MM.1S (cell line): ENCODE results near the gene ZNF333.
"Not testable (repeated sequence)": the region's sequence is repeated elsewhere in the genome, so short reads cannot be mapped to it uniquely, and the experiment has no call there.

Experiments
- DNase-seq: peaks from one replicate; pipeline ENCODE4 v3.0.0-alpha.2; 2015
- H2AFZ ChIP-seq: fragments of 300-600 bp; sonication (generic); 2 replicates; pipeline ENCODE4 v1.6.0; 2016; ENCODE audit warnings: antibody characterized with exemption, low read length
- H3F3A ChIP-seq: fragments of 300-600 bp; sonication (generic); 2 replicates; pipeline ENCODE4 v1.6.1; 2016; ENCODE audit warnings: mild to moderate bottlenecking, antibody characterized with exemption, low read length, moderate library complexity, mixed read lengths; ENCODE audit not compliant: insufficient read depth
- H3K27ac ChIP-seq: fragments of 300-600 bp; sonication (generic); 2 replicates; pipeline ENCODE4 v1.5.1; 2016; ENCODE audit warnings: mild to moderate bottlenecking, low read length
- H3K27me3 ChIP-seq: fragments of 300-600 bp; sonication (generic); replicated peaks from 2 replicates; pipeline ENCODE4 v1.6.0; 2016; ENCODE audit warnings: low read length; ENCODE audit not compliant: insufficient read depth
- H3K36me3 ChIP-seq: fragments of 300-600 bp; sonication (generic); replicated peaks from 2 replicates; pipeline ENCODE4 v1.6.1; 2016; ENCODE audit warnings: mild to moderate bottlenecking, low read length, mixed read lengths; ENCODE audit not compliant: insufficient read depth
- H3K4me1 ChIP-seq: fragments of 300-600 bp; sonication (generic); 2 replicates; pipeline ENCODE4 v1.6.1; 2016; ENCODE audit warnings: low read length, mixed read lengths
- H3K4me2 ChIP-seq: fragments of 300-600 bp; sonication (generic); 2 replicates; pipeline ENCODE4 v1.6.0; 2016; ENCODE audit warnings: low read depth, low read length
- H3K4me3 ChIP-seq: fragments of 300-600 bp; sonication (generic); 2 replicates; pipeline ENCODE4 v1.5.1; 2016; ENCODE audit warnings: low read length, mixed read lengths
- H3K79me2 ChIP-seq: fragments of 300-600 bp; sonication (generic); 2 replicates; pipeline ENCODE4 v1.6.1; 2016; ENCODE audit warnings: mixed run types, low read length, mixed read lengths
- H3K9ac ChIP-seq: fragments of 300-600 bp; sonication (generic); 2 replicates; pipeline ENCODE4 v1.6.1; 2016; ENCODE audit warnings: low read length, mixed read lengths
- H3K9me2 ChIP-seq: fragments of 300-600 bp; sonication (generic); replicated peaks from 2 replicates; pipeline ENCODE4 v1.6.1; 2016; ENCODE audit warnings: mild to moderate bottlenecking, low read length, mixed read lengths; ENCODE audit not compliant: insufficient read depth
- H3K9me3 ChIP-seq: fragments of 300-600 bp; sonication (generic); replicated peaks from 2 replicates; pipeline ENCODE4 v1.6.1; 2016; ENCODE audit warnings: mild to moderate bottlenecking, low read length, mixed read lengths; ENCODE audit not compliant: insufficient read depth
- H4K20me1 ChIP-seq: fragments of 300-600 bp; sonication (generic); 2 replicates; pipeline ENCODE4 v1.6.1; 2016; ENCODE audit warnings: mild to moderate bottlenecking, low read length, moderate library complexity, mixed read lengths; ENCODE audit not compliant: insufficient read depth
- CTCF ChIP-seq: fragments of 300-600 bp; sonication (generic); IDR thresholded peaks from 2 replicates; pipeline ENCODE4 v1.5.1; 2016; ENCODE audit warnings: antibody characterized with exemption, low read length, mixed read lengths
- EZH2 ChIP-seq: fragments of 300-600 bp; sonication (generic); optimal IDR thresholded peaks from 2 replicates; pipeline ENCODE3; 2017; ENCODE audit warnings: low read depth, mild to moderate bottlenecking, antibody characterized with exemption, low read length, mixed read lengths
- EZH2phosphoT487 ChIP-seq: fragments of 300-600 bp; sonication (generic); IDR thresholded peaks from 2 replicates; pipeline ENCODE4 v1.6.1; 2018; ENCODE audit warnings: antibody characterized with exemption, low read length

Gene ZNF333

GRCh38 chr19:14775869-14776586, 86.2 kb downstream of the ZNF333 start:
- no peaks in the 10 kb centered on the region for H4K20me1 ChIP-seq
- no peak overlapping the region for H3K4me2 ChIP-seq
- no peak overlapping the region for H3K9ac ChIP-seq
- no peaks in the 10 kb centered on the region for H3F3A ChIP-seq
- no peak overlapping the region for H2AFZ ChIP-seq
- TF ChIP-seq CTCF (no peak), EZH2phosphoT487 (no peak), EZH2 (no peak)
- H3K9me2 ChIP-seq, result no peaks in the 10 kb centered on the region
- H3K79me2 ChIP-seq, result no peaks in the 10 kb centered on the region
- peaks cover 38% of the 10 kb centered on the region for H3K27me3 ChIP-seq
- no peaks in the 10 kb centered on the region for H3K4me1 ChIP-seq
- no peaks in the 10 kb centered on the region for H3K36me3 ChIP-seq
- H3K9me3 ChIP-seq, result no peaks in the 10 kb centered on the region
- no peak overlapping the region for H3K4me3 ChIP-seq
- no peak for DNase-seq
- H3K27ac ChIP-seq, result no peak overlapping the region

- H3K79me2 ChIP-seq, H3K9me3 ChIP-seq, H3K9ac ChIP-seq, H3K36me3 ChIP-seq, DNase-seq, H2AFZ ChIP-seq, H3K4me3 ChIP-seq, H4K20me1 ChIP-seq, H3F3A ChIP-seq, H3K4me2 ChIP-seq, H3K4me1 ChIP-seq, H3K9me2 ChIP-seq, H3K27ac ChIP-seq: not testable (repeated sequence)
- peaks cover 40% of the 10 kb centered on the region for H3K27me3 ChIP-seq
Observed at GRCh38 chr19:14777645-14778044, 87.8 kb downstream of the ZNF333 start.

GRCh38 chr19:14778110-14778845, 88.4 kb downstream of the ZNF333 start, which contains the start of gene ADGRE2:
Gene ADGRE2, minus strand, starts transcription at chr19:14778560. Its CDS starts 1,804 bp downstream, at chr19:14776756.
- H4K20me1 ChIP-seq, H3K9me2 ChIP-seq, H3K79me2 ChIP-seq, H3F3A ChIP-seq, H3K4me1 ChIP-seq, DNase-seq, H3K9ac ChIP-seq, H3K4me3 ChIP-seq, H3K9me3 ChIP-seq, H2AFZ ChIP-seq, H3K27ac ChIP-seq, H3K36me3 ChIP-seq, H3K4me2 ChIP-seq: not testable (repeated sequence)
- peaks cover 46% of the 10 kb centered on the region for H3K27me3 ChIP-seq

- no peak overlapping the region for H2AFZ ChIP-seq
- H4K20me1 ChIP-seq, result no peaks in the 10 kb centered on the region
- H3K4me2 ChIP-seq, result no peak overlapping the region
- peaks cover 48% of the 10 kb centered on the region for H3K27me3 ChIP-seq
- no peaks in the 10 kb centered on the region for H3K79me2 ChIP-seq
- H3K9me2 ChIP-seq, result no peaks in the 10 kb centered on the region
- TF ChIP-seq EZH2, result no peak
- no peak for TF ChIP-seq CTCF
- no peak for TF ChIP-seq EZH2phosphoT487
- no peaks in the 10 kb centered on the region for H3F3A ChIP-seq
- H3K9me3 ChIP-seq, result no peaks in the 10 kb centered on the region
- H3K9ac ChIP-seq, result no peak overlapping the region
- DNase-seq, result no peak
- H3K4me3 ChIP-seq, result no peak overlapping the region
- no peaks in the 10 kb centered on the region for H3K36me3 ChIP-seq
- H3K27ac ChIP-seq, result no peak overlapping the region
- H3K4me1 ChIP-seq, result no peaks in the 10 kb centered on the region
Observed at GRCh38 chr19:14779151-14779550, 89.3 kb downstream of the ZNF333 start.

- H3K4me2 ChIP-seq, H2AFZ ChIP-seq, H3K36me3 ChIP-seq, H3K9ac ChIP-seq, H3K9me2 ChIP-seq, H3F3A ChIP-seq, H3K27ac ChIP-seq, H3K9me3 ChIP-seq, H3K79me2 ChIP-seq, DNase-seq, H3K4me1 ChIP-seq, H4K20me1 ChIP-seq, H3K4me3 ChIP-seq: not testable (repeated sequence)
- peaks cover 60% of the 10 kb centered on the region for H3K27me3 ChIP-seq
Observed at GRCh38 chr19:14780622-14781225, 90.9 kb downstream of the ZNF333 start.
